ENCODE results near the gene KLF16. TPM values are rescaled to one million over a fixed set of nuclear protein-coding genes. Genes with fewer than 3 reads are reported as not detected.
A peak's percentile ranks its signal among the peaks of the same experiment; 100 is the strongest.

Gene KLF16
- total RNA-seq, 4 donors from 2014 or later: 9.0 to 16.2 (median 13.5) TPM

- TF ChIP-seq CTCF (IDR thresholded peaks at IDR 0.05): no peak
- no peak for TF ChIP-seq POLR2A (IDR thresholded peaks at IDR 0.05)
- peak overlapping the region; percentile 80 for H3K4me3 ChIP-seq (ENCODE audit: low read depth, poor library complexity, severe bottlenecking)
- 40 to 43% methylated on average over 23 of the region's 23 CpGs for WGBS, 2 donors
- intact Hi-C loops (cut with DNase I; ENCODE audit: low total_unique reads): no loop called here
- DNase-seq (ENCODE audit: low spot score in 2 of 2): no peak
Measured at GRCh38 chr19:1861599-1862031, 1.8 kb downstream of the KLF16 start.

GRCh38 chr19:1860821-1861598 is 2.4 kb downstream of the KLF16 start:
- H3K4me3 ChIP-seq (ENCODE audit: low read depth, poor library complexity, severe bottlenecking): no peak overlapping the region
- TF ChIP-seq CTCF (IDR thresholded peaks at IDR 0.05) (no peak), POLR2A (IDR thresholded peaks at IDR 0.05) (no peak)
- intact Hi-C loops (cut with DNase I; ENCODE audit: low total_unique reads): no loop called here
- DNase-seq (ENCODE audit: low spot score in 2 of 2): no peak
- 49 to 55% methylated on average over 28 of the region's 28 CpGs for WGBS, 2 donors

GRCh38 chr19:1860042-1860775 is 3.2 kb downstream of the KLF16 start:
- no peak for TF ChIP-seq POLR2A (IDR thresholded peaks at IDR 0.05)
- no peak for TF ChIP-seq CTCF (IDR thresholded peaks at IDR 0.05)
- intact Hi-C loops (cut with DNase I; ENCODE audit: low total_unique reads): no loop called here
- H3K4me3 ChIP-seq (ENCODE audit: low read depth, poor library complexity, severe bottlenecking): no peak overlapping the region
- 13 to 26% methylated on average over 15 to 30 of the region's 32 CpGs for WGBS, 2 donors
- DNase-seq (ENCODE audit: low spot score in 2 of 2): no peak

GRCh38 chr19:1859331-1859781 is 4.0 kb downstream of the KLF16 start:
- TF ChIP-seq POLR2A (IDR thresholded peaks at IDR 0.05) (no peak), CTCF (IDR thresholded peaks at IDR 0.05) (no peak)
- intact Hi-C loops (cut with DNase I; ENCODE audit: low total_unique reads): no loop called here
- no peak overlapping the region for H3K4me3 ChIP-seq (ENCODE audit: low read depth, poor library complexity, severe bottlenecking)
- no peak for DNase-seq (ENCODE audit: low spot score in 2 of 2)
- 36 to 42% methylated on average over 13 to 18 of the region's 18 CpGs for whole genome bisulfite sequencing, 2 donors

- intact Hi-C loops (cut with DNase I; ENCODE audit: low total_unique reads): no loop called here
- H3K4me3 ChIP-seq (ENCODE audit: low read depth, poor library complexity, severe bottlenecking): no peak overlapping the region
- WGBS, 2 donors: 63 to 74% methylated on average over 7 to 10 of the region's 10 CpGs
- DNase-seq (ENCODE audit: low spot score in 2 of 2): peak in 1 of 2 donors; percentile 87
- TF ChIP-seq POLR2A (IDR thresholded peaks at IDR 0.05) (no peak), CTCF (IDR thresholded peaks at IDR 0.05) (no peak)
Measured at GRCh38 chr19:1858412-1859081, 4.8 kb downstream of the KLF16 start.
